ENCODE results near the gene ACOXL.

ACOXL gene

DNA sequence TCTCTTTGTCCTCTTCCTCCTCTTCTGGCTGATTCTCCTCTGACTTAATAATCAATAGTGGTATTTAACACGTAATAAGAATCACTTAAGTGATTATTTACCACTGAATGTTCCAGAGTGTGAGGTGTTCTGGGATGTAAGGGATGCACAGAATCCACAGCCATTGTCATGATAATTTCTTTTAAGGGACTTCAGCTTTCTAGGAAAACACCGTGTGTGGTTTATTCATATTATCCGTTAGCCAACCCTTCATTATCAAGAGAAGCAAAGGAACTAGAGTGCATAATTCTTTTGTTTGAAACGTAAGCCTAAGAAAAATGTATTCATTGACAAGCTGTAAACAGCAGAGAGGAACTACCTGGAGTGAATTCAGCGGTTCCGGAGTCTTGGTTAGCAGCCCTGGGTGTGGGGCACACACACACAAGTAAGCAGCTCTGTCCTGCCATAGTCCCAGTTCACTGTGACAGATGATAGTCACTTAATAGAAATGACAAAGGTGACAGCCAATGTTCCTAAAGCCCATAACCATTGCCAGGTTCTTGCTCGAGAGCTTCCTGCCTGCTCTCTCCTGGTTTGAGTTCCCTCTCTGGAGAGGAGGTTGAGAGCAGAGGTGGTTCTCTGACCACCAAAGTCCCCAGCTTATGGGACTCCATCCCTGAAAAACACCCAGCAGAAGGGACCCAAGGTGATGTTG is 101.9 kb downstream of the ACOXL start:
- TF ChIP-seq, protein P1, sequence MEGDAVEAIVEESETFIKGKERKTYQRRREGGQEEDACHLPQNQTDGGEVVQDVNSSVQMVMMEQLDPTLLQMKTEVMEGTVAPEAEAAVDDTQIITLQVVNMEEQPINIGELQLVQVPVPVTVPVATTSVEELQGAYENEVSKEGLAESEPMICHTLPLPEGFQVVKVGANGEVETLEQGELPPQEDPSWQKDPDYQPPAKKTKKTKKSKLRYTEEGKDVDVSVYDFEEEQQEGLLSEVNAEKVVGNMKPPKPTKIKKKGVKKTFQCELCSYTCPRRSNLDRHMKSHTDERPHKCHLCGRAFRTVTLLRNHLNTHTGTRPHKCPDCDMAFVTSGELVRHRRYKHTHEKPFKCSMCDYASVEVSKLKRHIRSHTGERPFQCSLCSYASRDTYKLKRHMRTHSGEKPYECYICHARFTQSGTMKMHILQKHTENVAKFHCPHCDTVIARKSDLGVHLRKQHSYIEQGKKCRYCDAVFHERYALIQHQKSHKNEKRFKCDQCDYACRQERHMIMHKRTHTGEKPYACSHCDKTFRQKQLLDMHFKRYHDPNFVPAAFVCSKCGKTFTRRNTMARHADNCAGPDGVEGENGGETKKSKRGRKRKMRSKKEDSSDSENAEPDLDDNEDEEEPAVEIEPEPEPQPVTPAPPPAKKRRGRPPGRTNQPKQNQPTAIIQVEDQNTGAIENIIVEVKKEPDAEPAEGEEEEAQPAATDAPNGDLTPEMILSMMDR (IDR thresholded peaks at IDR 0.05; ENCODE audit: low read depth, low read length, missing control alignments) = no peak
- H3K4me3 ChIP-seq (ENCODE audit: low read depth, low read length) = no peak overlapping the region
- DNase-seq (ENCODE audit: low read depth) = no peak

DNA sequence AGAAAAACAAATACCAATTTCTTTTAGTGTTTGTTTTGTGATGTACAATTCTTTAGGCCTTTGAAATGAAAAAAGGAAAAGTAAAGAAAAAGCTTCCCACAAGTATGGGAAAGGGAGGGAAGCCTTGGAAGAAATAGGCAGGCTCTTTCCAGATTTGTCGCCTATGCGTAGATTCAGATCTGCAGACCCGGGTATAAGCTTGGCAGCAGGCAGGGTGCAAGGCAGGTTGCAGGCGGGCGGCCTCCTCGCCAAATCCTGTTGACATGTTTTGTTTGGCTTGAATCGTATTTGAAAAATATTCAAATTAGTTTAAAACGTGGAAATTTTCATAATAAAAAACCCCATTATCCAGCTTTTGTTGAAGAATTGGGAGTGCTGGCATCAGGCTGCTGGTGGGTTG is 104.3 kb downstream of the ACOXL start:
- TF ChIP-seq, protein P1 (IDR thresholded peaks at IDR 0.05; ENCODE audit: low read depth, low read length, missing control alignments) = no peak
- no peak overlapping the region for H3K4me3 ChIP-seq (ENCODE audit: low read depth, low read length)

DNA sequence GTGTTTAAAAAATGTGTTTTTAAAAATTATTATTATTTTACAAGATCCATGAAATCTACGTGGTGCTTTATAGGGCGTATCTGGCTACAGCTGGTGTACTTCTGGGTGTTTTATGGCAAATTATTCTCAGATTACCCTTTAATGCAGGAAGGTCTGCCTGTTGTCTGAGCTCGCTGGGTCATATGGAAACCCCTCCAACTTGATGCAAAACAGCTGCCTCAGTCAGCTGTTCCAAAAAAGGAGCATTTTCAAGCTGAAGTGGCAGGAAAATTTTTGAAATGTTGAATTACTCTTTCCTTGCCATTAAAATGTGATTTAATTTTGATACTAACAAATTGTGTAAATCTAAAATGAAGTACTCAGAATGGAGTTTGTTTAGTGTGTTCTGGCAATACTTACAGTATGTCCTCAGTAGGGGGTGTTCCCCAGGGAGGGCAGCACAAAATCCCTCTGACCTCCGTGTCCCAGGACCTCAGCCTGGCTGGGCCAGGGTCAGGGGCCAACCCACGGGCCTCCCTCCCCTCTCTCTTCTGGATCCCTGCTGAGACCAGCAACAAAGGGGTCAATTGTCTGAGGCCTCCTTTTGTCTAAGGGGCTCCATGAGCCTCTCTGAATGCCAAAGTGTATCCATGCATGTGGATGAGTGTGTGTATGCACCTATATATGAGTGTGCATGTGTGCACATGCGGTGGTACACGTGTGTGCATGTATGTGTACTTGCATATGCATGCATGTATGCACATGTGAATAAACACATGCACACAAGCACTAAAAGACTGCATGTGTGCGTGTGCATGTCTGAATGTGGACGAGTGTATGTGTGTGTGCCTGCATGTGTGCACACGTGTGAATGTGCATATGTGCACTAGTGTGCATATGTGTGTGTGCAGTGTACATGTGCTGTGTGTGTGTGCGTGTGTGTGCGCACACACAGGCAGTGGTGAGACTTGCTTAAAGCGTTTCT is 105.4 kb downstream of the ACOXL start:
- no peak for DNase-seq (ENCODE audit: low read depth)
- no peak overlapping the region for H3K4me3 ChIP-seq (ENCODE audit: low read depth, low read length)
- TF ChIP-seq, protein P1 (IDR thresholded peaks at IDR 0.05; ENCODE audit: low read depth, low read length, missing control alignments) = no peak

More for the DNA sequence above, 104.3 kb downstream of the ACOXL start:
- no peak for DNase-seq (ENCODE audit: low read depth)

DNA sequence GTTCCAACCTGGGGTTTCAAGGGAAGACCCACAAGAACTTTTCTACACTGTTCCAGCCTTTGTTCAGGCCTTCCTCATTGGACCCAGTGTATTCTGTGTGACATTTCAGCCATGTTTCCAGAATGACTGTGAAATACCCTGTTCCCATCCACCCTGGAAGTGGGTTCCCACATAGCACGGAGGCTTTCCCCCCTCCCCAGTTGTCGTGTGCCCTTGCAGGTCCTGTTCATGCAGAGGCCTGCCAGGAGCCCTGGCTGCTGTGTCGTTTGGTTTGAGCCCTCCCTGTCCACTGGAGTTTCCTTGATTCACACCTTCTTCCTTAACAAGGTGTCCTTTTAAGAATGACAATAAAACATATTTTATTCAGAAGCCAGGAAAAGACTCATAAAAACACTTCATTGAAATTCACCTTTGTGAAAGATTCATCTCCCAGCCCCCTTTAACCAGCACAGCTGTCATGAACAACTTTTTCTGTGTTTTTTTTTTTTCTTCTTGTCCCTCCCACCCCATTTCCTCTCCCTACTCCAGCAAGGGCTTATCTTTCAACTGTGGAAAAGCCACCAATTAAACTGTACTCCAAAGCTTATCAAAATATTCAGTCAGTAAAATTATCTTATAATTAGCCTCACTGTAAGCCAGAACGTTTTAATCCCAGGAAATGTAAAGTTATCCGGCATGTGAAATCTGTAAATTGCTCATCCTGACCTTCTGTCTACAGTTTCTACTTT is 106.4 kb downstream of the ACOXL start:
- TF ChIP-seq, protein P1 (IDR thresholded peaks at IDR 0.05; ENCODE audit: low read depth, low read length, missing control alignments) = no peak
- H3K4me3 ChIP-seq (ENCODE audit: low read depth, low read length) = no peak overlapping the region
- no peak for DNase-seq (ENCODE audit: low read depth)

DNA sequence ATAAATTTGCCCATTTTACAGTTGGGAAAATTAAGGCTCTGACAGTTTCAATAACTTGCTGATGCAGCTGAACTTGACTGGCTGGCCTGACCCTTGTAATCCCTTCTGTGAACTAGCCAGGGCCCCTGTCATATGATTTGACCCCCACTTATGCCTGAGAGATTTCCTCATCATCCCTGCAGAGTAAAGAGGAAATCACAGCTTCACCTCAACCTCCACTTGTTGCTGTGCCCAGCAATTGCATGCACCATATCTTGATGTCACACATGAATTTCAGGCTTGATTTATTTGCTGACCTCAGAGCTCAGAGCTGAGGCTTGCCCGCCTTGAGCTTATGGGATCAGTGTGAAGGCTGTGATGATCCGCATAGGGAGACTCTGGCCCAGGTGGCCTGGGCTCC is 108.1 kb downstream of the ACOXL start:
- TF ChIP-seq, protein P1 (IDR thresholded peaks at IDR 0.05; ENCODE audit: low read depth, low read length, missing control alignments) = no peak
- H3K4me3 ChIP-seq (ENCODE audit: low read depth, low read length) = no peak overlapping the region
- no peak for DNase-seq (ENCODE audit: low read depth)

DNA sequence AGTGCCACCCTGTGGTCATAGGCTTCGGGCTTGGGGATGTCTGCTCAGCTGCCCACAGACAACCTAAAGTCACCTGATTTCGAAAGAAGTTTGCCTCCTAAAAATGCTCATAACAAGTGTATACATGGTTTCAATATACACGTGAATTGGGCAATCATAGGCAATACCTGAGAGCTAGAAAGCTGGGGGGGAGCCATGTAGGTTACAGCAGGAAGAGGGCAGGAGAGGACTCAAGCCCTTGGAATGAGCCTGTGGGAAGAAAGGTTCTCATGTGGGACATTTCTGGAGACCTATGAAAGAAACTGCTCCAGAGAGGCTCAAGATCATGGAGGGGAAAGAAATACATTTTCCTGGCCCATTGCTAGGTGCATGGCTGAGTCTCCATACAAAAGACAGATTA is 109.7 kb downstream of the ACOXL start:
- H3K4me3 ChIP-seq (ENCODE audit: low read depth, low read length) = no peak overlapping the region
- DNase-seq (ENCODE audit: low read depth) = no peak
- TF ChIP-seq, protein P1 (IDR thresholded peaks at IDR 0.05; ENCODE audit: low read depth, low read length, missing control alignments) = no peak
